Loucy (cell line): ENCODE data around the gene PHOSPHO1.

Experiments
- EZH2phosphoT487 ChIP-seq: fragments of 200-600 bp; IDR thresholded peaks from 2 replicates; pipeline ENCODE4 v1.6.1; 2018; ENCODE audit warnings: antibody characterized with exemption, mild to moderate bottlenecking, moderate library complexity, borderline replicate concordance
- TF ChIP-seq, protein P1 (sequence below): fragments of 200-600 bp; sonication (generic); conservative IDR thresholded peaks from 2 replicates; pipeline ENCODE4 v1.5.1; 2014; ENCODE audit warnings: mild to moderate bottlenecking, antibody characterized with exemption, low read length

- TF ChIP-seq, protein P1, sequence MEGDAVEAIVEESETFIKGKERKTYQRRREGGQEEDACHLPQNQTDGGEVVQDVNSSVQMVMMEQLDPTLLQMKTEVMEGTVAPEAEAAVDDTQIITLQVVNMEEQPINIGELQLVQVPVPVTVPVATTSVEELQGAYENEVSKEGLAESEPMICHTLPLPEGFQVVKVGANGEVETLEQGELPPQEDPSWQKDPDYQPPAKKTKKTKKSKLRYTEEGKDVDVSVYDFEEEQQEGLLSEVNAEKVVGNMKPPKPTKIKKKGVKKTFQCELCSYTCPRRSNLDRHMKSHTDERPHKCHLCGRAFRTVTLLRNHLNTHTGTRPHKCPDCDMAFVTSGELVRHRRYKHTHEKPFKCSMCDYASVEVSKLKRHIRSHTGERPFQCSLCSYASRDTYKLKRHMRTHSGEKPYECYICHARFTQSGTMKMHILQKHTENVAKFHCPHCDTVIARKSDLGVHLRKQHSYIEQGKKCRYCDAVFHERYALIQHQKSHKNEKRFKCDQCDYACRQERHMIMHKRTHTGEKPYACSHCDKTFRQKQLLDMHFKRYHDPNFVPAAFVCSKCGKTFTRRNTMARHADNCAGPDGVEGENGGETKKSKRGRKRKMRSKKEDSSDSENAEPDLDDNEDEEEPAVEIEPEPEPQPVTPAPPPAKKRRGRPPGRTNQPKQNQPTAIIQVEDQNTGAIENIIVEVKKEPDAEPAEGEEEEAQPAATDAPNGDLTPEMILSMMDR, result no peak
- TF ChIP-seq EZH2phosphoT487, result no peak
These were observed 4.9 kb downstream of the PHOSPHO1 start for GRCh38 chr17:49225554-49226236.
